ENCODE data around the gene ATG16L1. TPM values are rescaled to one million over a fixed set of nuclear protein-coding genes. Genes with fewer than 3 reads are reported as not detected.

ATG16L1 gene
- total and polyA plus RNA-seq, 9 of the 15 experiments (the other 6 are each of a cell fraction or from before 2014, with no cell fraction given), result 6.4 to 21.3 (median 17.2) TPM

GRCh38 chr2:233221378-233222063 is 30.0 kb upstream of the ATG16L1 start (continued):
- no peak for TF ChIP-seq PTBP1 (IDR thresholded peaks at IDR 0.05; ENCODE audit: low read depth, low read length)
- TF ChIP-seq CCNT2 (IDR thresholded peaks at IDR 0.05; ENCODE audit: borderline replicate concordance, extremely low read depth, insufficient read length, low read depth, low read length), result peak; percentile 46
- TF ChIP-seq TAL1 (IDR thresholded peaks at IDR 0.05), result peak; percentile 89
- peak; percentile 89 for TF ChIP-seq DPF2 (IDR thresholded peaks at IDR 0.05)
- no peak for TF ChIP-seq FOXJ2 (tag; IDR thresholded peaks at IDR 0.05)
- TF ChIP-seq JUND (IDR thresholded peaks at IDR 0.05; ENCODE audit: borderline replicate concordance, low read depth, low read length), result peak; percentile 84
- TF ChIP-seq JUND (tag; IDR thresholded peaks at IDR 0.05; ENCODE audit: borderline replicate concordance, low read depth, low read length), result peak; percentile 68; the same call in 2 of the 3 replicates
- no peak for TF ChIP-seq FOXP4 (CRISPR knock-in tag; IDR thresholded peaks at IDR 0.05; ENCODE audit: borderline replicate concordance)
- TF ChIP-seq ZNF436 (CRISPR knock-in tag; IDR thresholded peaks at IDR 0.05), result no peak
- peak; percentile 4; the same call in 1 of the 2 replicates for TF ChIP-seq MAFK (IDR thresholded peaks at IDR 0.05; ENCODE audit: low read length)
- TF ChIP-seq HDAC2 (IDR thresholded peaks at IDR 0.05), result peak; percentile 77; the same call in 1 of the 2 replicates
- TF ChIP-seq ZNF639 (CRISPR knock-in tag; conservative IDR thresholded peaks at IDR 0.05 in 1 of 2, IDR thresholded peaks at IDR 0.05 in 1 of 2), result 0 out of 4 replicates have a peak, but pooled peaks of 1 of the 2 experiments have one; percentile 66
- TF ChIP-seq ATF4 (CRISPR knock-in tag; IDR thresholded peaks at IDR 0.05), result peak; percentile 59; the same call in 1 of the 2 replicates
- TF ChIP-seq FOXM1 (IDR thresholded peaks at IDR 0.05; ENCODE audit: low read depth), result peak; percentile 62
- TF ChIP-seq FOXM1 (CRISPR knock-in tag; IDR thresholded peaks at IDR 0.05; ENCODE audit: low read depth), result no peak
- TF ChIP-seq RFX7 (CRISPR knock-in tag; IDR thresholded peaks at IDR 0.05), result no peak
- 0 out of 2 replicates have a peak, but pooled peaks have one; percentile 26 for TF ChIP-seq SP1 (CRISPR knock-in tag; IDR thresholded peaks at IDR 0.05)
- no peak for TF ChIP-seq ZNF511 (CRISPR knock-in tag; IDR thresholded peaks at IDR 0.05)
- TF ChIP-seq ZMIZ1 (IDR thresholded peaks at IDR 0.05; ENCODE audit: low read depth in 2 of 2, low read length in 2 of 2), result 0 out of 4 replicates have a peak, but pooled peaks of 1 of the 2 experiments have one; percentile 58

Data from K562 (cell line).